NCI-H2227 (cell line): ENCODE data around the gene TRMT2A.

Experiments
- DNase-seq: peaks from one replicate; lab custom pipeline; 2025; ENCODE audit not compliant: unreplicated experiment; lab: John Stamatoyannopoulos, UW

TRMT2A gene

GRCh38 chr22:20065896-20066616 lies 51.0 kb downstream of the TRMT2A start:
- DNase-seq: no peak

- DNase-seq: no peak
These were observed 52.3 kb downstream of the TRMT2A start for GRCh38 chr22:20064545-20065262.

GRCh38 chr22:20064140-20064480 lies 52.9 kb downstream of the TRMT2A start:
- DNase-seq: no peak

- DNase-seq: no peak
These were observed 53.5 kb downstream of the TRMT2A start for GRCh38 chr22:20063271-20064139.

- no peak for DNase-seq
These were observed 54.3 kb downstream of the TRMT2A start for GRCh38 chr22:20062766-20063083.

- DNase-seq: no peak
These were observed 54.8 kb downstream of the TRMT2A start for GRCh38 chr22:20062043-20062765.
